Measurements from ENCODE around the gene ADI1.

The ADI1 gene

GRCh38 chr2:3491306-3491705, 28.0 kb downstream of the ADI1 start:
- Histone ChIP-seq H3K4me2 (ENCODE audit: low read depth, low read length, poor library complexity, severe bottlenecking) (no peak overlapping the region), H4K20me1 (ENCODE audit: low read depth, low read length) (no peaks in the 10 kb centered on the region), H2AFZ (ENCODE audit: low read depth, low read length, severe bottlenecking) (no peak overlapping the region), H3K27ac (ENCODE audit: low read depth, low read length) (no peak overlapping the region), H3K27me3 (ENCODE audit: low read length) (no peaks in the 10 kb centered on the region), H3K79me2 (ENCODE audit: insufficient read depth, low read length) (no peaks in the 10 kb centered on the region), H3K9me3 (ENCODE audit: insufficient read depth, low read length) (no peaks in the 10 kb centered on the region), H3K36me3 (ENCODE audit: low read length) (no peaks in the 10 kb centered on the region), H3K9ac (ENCODE audit: low read length) (no peak overlapping the region), H3K9me2 (replicated peaks; ENCODE audit: insufficient read depth, low read length) (no peaks in the 10 kb centered on the region), H3F3A (ENCODE audit: insufficient read depth) (no peaks in the 10 kb centered on the region), H3K4me3 (ENCODE audit: insufficient read depth, low read length, poor library complexity, severe bottlenecking) (no peak overlapping the region)
- TF ChIP-seq EZH2phosphoT487 (conservative IDR thresholded peaks at IDR 0.05; ENCODE audit: low read length) (no peak), CTCF (IDR thresholded peaks at IDR 0.05; ENCODE audit: insufficient read depth, low read length, poor library complexity, severe bottlenecking) (no peak)

DNA sequence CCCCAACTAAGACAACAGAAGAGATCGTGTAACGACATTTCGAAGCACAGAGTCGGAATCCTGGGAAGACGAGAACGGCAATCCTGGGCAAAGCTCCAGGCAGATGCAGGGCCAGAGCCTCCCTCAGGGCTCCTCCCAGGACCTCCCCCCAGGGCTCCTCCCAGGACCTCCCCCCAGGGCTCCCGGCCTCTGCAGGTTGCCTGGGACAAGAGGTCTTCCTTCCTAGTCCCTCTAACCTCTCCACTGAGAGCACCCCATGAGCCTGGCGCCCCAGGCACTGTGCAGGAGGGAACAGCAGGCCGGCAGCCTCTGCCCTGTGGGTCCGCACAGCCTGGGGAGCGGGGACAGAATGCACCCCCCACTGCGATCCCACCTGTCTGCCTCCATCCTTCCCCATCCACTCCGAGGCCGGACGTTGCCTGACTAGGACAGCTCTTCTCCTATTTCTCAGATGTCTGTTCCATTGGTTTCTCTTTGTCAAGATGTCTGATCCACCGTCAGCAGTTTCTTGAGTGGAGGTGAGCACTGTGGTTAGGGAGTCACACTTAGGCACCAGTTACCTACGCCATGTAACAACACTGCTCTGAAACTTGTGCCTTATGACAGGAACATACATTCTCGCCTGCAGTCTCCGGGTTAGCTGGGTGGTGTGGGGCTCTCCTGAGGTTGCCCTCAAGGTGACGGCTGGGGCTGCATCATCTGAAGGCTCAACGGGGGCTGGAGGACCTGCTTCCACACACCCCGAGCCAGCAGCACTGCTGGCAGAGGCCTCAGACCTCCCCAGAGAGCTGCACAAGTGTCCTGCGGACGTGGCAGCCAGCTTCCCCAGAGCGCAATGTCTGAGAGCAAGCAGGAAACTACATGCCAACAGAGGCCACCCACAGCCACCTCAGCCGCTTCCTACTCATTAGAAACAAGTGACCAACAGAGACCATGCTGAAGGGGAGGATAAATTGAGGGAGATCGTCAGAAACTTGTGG, 28.9 kb downstream of the ADI1 start:
- Histone ChIP-seq H3K4me2 (ENCODE audit: low read depth, low read length, poor library complexity, severe bottlenecking) (no peak overlapping the region), H4K20me1 (ENCODE audit: low read depth, low read length) (no peaks in the 10 kb centered on the region), H3K4me3 (ENCODE audit: insufficient read depth, low read length, poor library complexity, severe bottlenecking) (no peak overlapping the region), H3F3A (ENCODE audit: insufficient read depth) (no peaks in the 10 kb centered on the region), H3K79me2 (ENCODE audit: insufficient read depth, low read length) (no peaks in the 10 kb centered on the region), H2AFZ (ENCODE audit: low read depth, low read length, severe bottlenecking) (no peak overlapping the region), H3K27ac (ENCODE audit: low read depth, low read length) (no peak overlapping the region), H3K9me3 (ENCODE audit: insufficient read depth, low read length) (no peaks in the 10 kb centered on the region), H3K9me2 (replicated peaks; ENCODE audit: insufficient read depth, low read length) (no peaks in the 10 kb centered on the region), H3K36me3 (ENCODE audit: low read length) (no peaks in the 10 kb centered on the region), H3K27me3 (ENCODE audit: low read length) (no peaks in the 10 kb centered on the region), H3K9ac (ENCODE audit: low read length) (no peak overlapping the region)
- TF ChIP-seq EZH2phosphoT487 (conservative IDR thresholded peaks at IDR 0.05; ENCODE audit: low read length) (no peak), CTCF (IDR thresholded peaks at IDR 0.05; ENCODE audit: insufficient read depth, low read length, poor library complexity, severe bottlenecking) (no peak)

GRCh38 chr2:3489764-3490115, 29.6 kb downstream of the ADI1 start:
- H4K20me1 ChIP-seq (ENCODE audit: low read depth, low read length): no peaks in the 10 kb centered on the region
- no peaks in the 10 kb centered on the region for H3K79me2 ChIP-seq (ENCODE audit: insufficient read depth, low read length)
- H3K27ac ChIP-seq (ENCODE audit: low read depth, low read length): no peak overlapping the region
- H3K4me2 ChIP-seq (ENCODE audit: low read depth, low read length, poor library complexity, severe bottlenecking): no peak overlapping the region
- H3K9me2 ChIP-seq (replicated peaks; ENCODE audit: insufficient read depth, low read length): no peaks in the 10 kb centered on the region
- no peaks in the 10 kb centered on the region for H3F3A ChIP-seq (ENCODE audit: insufficient read depth)
- H3K9ac ChIP-seq (ENCODE audit: low read length): no peak overlapping the region
- H3K27me3 ChIP-seq (ENCODE audit: low read length): no peaks in the 10 kb centered on the region
- no peak for TF ChIP-seq EZH2phosphoT487 (conservative IDR thresholded peaks at IDR 0.05; ENCODE audit: low read length)
- TF ChIP-seq CTCF (IDR thresholded peaks at IDR 0.05; ENCODE audit: insufficient read depth, low read length, poor library complexity, severe bottlenecking): no peak
- H3K36me3 ChIP-seq (ENCODE audit: low read length): no peaks in the 10 kb centered on the region
- H2AFZ ChIP-seq (ENCODE audit: low read depth, low read length, severe bottlenecking): no peak overlapping the region
- no peak overlapping the region for H3K4me3 ChIP-seq (ENCODE audit: insufficient read depth, low read length, poor library complexity, severe bottlenecking)
- no peaks in the 10 kb centered on the region for H3K9me3 ChIP-seq (ENCODE audit: insufficient read depth, low read length)
